GM12864 (cell line): ENCODE measurements around the gene ARHGEF4.

ENCODE experiments used
- DNase-seq: peaks from one replicate; pipeline ENCODE4 v3.0.0-alpha.2; 2011; ENCODE audit warnings: low read depth
- H3K4me3 ChIP-seq: 2 replicates; pipeline ENCODE4 v1.5.1; 2011; ENCODE audit warnings: mild to moderate bottlenecking, low read depth, low read length, control low read depth
- TF ChIP-seq, protein P1 (sequence below): IDR thresholded peaks from 2 replicates; pipeline ENCODE4 v1.5.1; 2011; ENCODE audit warnings: low read depth, mild to moderate bottlenecking, moderate library complexity, low read length, control low read depth, inconsistent platforms; ENCODE audit errors: missing control alignments

The ARHGEF4 gene

DNA sequence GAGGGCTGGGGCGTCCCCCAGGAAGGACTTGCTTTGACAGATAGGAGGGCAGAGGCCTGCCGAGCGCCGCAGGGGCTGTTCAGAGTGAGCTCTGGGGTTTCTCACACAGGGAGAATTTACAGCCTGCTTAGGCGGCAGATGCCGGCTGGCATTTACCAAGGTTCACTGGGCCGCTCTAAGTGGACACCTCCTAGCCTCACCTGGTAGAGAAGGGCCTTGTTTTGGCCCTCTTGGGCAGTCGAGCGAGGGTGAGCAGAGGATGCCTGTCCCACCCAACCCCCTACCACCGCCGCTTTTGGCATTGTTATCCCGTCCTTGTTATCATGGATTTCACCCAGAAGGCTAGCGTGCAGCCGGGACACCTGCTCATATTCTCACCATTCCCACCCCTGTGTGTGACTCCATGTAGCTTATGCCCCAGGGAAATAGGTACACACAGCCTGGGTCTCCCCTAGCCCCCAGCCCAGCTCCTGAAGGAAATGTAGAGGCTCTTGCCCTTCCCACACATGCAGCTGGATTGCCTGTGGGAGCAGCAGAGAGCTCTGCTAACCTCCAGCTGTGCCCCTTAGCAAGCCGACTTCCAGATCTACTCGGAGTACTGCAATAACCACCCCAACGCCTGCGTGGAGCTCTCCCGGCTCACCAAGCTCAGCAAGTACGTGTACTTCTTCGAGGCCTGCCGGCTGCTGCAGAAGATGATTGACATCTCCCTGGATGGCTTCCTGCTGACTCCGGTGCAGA, 204.1 kb downstream of the ARHGEF4 start:
- no peak for DNase-seq
- TF ChIP-seq, protein P1, sequence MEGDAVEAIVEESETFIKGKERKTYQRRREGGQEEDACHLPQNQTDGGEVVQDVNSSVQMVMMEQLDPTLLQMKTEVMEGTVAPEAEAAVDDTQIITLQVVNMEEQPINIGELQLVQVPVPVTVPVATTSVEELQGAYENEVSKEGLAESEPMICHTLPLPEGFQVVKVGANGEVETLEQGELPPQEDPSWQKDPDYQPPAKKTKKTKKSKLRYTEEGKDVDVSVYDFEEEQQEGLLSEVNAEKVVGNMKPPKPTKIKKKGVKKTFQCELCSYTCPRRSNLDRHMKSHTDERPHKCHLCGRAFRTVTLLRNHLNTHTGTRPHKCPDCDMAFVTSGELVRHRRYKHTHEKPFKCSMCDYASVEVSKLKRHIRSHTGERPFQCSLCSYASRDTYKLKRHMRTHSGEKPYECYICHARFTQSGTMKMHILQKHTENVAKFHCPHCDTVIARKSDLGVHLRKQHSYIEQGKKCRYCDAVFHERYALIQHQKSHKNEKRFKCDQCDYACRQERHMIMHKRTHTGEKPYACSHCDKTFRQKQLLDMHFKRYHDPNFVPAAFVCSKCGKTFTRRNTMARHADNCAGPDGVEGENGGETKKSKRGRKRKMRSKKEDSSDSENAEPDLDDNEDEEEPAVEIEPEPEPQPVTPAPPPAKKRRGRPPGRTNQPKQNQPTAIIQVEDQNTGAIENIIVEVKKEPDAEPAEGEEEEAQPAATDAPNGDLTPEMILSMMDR, result no peak
- no peak overlapping the region for H3K4me3 ChIP-seq

DNA sequence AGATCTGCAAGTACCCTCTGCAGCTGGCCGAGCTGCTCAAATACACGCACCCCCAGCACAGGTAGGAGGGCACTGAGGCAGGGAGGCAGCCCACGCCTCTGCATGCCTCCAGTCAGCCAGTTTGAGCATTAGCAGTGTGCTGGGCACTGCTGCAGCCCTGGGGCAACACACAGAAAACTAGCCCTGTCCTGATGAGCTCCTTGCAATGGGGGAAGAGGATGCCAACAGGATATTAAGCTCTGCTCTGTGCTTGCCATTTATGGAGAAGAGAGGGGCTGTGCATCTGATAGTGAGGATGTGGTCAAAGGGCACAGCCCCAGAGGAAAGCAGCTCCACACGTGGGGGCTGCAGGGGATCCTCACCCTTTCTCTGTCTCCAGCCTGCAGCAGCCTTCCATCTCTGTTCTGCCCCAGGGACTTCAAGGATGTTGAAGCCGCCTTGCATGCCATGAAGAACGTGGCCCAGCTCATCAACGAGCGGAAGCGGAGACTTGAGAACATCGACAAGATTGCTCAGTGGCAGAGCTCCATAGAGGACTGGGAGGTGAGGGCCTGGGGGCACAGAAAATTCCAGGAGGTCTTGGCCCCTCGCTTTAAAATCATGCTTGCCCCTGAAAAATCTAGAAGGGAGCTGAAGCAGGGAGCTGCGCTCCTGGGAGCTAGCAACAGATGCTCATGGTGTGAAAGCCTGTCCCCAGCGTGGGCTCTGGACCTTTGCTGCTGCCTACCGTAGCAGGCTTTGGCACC, 204.9 kb downstream of the ARHGEF4 start:
- no peak overlapping the region for H3K4me3 ChIP-seq
- DNase-seq, result no peak
- TF ChIP-seq, protein P1, result no peak

DNA sequence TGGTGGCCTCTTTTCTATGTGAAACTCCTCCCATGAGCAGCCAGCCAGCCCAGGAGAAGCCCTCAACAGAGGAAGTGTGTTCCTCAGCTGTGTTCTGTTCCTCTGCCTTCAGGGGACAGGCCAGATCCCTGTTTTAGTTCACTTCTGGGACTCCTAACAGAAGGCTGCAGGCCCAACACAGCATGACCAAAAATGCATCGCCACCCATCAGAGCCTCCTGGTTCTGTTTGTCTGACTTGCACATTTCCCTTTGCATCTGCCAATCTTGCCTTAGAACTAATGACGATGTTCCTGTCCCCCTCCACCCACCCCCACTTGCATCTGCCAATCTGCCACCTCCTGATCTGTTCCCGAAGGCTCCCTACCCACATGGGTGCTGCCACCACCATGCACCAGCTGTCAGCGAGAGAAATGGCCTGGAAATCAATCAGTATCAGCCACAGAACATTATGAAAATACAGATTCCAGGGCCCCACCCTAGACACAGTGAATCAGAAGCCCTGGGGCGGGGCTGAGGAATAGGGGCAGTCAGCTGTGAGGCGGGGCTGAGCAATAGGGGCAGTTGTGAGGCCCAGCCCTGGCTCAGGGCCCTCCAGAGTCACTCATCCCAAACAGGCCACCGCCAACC, 205.5 kb downstream of the ARHGEF4 start:
- TF ChIP-seq, protein P1, result no peak
- DNase-seq, result no peak
- H3K4me3 ChIP-seq, result no peak overlapping the region

DNA sequence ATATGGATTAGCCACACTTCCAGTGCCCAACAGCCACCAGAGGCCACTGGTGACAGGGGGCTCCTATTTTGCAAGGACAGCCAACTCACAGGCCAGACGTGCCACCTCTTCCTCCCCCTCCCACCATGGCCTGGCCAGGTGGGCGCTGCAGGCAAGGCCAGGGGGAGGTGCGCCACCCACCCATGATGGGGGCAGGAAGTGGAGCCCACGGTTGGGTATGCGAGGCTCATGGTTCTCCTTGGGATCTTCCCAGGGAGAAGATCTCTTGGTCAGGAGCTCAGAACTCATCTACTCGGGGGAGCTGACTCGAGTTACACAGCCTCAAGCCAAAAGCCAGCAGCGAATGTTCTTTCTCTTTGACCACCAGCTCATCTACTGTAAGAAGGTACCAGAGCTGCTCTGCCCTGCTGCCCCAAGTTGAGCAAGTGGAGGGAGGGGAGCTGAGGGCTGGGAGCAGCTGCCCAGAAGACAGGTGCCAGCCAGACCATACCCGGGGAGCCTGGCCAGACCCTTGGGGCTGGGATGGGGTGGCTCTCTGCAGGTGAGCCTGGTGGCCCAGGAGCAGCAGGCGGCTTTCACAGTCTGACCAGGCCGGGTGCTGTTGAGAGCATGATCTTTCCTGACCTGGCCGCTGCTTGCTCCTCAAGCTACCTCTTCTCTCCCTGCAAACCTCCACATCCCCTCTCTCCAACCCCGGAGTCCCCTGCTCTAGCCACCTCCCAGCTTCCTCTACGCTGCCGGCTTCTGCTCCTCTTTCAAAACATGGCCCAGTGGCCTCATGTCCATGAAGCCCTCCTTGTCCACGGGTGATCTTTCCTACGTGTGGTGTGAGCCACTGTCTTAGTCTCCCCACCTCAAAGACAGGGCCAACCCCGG, 206.7 kb downstream of the ARHGEF4 start:
- no peak overlapping the region for H3K4me3 ChIP-seq
- no peak for DNase-seq
- TF ChIP-seq, protein P1, result no peak

DNA sequence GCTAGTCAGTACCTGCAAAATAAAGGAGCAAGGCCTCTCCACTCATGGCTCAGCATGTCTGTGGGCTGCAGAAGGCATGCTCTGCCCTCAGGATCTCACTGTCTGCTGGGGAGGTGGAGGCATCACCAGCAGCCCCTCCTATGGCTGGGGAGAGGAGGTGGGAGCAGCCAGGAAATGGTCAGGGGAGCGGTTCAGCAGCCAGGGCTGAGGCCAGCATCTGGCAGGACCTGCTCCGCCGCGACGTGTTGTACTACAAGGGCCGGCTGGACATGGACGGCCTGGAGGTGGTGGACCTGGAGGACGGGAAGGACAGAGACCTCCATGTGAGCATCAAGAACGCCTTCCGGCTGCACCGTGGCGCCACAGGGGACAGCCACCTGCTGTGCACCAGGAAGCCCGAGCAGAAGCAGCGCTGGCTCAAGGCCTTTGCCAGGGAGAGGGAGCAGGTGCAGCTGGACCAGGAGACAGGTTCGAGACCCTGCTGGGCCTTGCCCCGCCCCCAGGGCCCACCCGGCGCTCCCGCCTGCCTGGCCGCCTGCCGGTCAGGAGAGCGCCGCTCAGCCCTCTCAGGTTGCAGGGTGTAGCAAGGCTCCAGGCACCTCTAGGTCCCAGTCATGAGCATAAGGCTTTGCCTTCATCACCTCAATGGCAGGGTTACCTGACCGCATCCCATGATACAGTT, 207.5 kb downstream of the ARHGEF4 start:
- no peak for DNase-seq
- no peak overlapping the region for H3K4me3 ChIP-seq
- TF ChIP-seq, protein P1, result no peak

DNA sequence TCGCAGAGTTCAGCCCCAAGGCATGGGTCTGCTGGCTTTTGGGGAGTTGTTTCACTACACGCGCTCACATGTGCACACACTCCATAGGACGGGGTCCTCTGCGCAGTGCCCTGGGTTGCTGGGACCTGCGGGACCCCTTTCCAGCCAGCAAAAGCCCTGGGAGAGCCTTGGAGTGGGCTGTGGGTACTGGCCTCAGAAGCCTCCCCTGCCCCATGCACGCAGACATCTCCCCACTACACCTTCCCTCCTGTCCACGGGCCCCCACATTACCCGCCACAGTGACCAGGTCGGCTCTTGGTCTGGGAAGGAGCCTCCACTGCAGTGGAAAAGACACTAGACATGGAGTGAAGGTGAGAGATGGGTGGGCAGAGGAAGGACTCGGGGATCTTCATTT, 208.0 kb downstream of the ARHGEF4 start:
- H3K4me3 ChIP-seq, result no peak overlapping the region
- DNase-seq, result no peak
- TF ChIP-seq, protein P1, result no peak
